Measurements from ENCODE around the gene SARNP.
"Not testable (repeated sequence)": the region's sequence is repeated elsewhere in the genome, so short reads cannot be mapped to it uniquely, and the experiment has no call there.

Gene SARNP

GRCh38 chr12:55817345-55818139 is at the start of gene SARNP, which contains the start of gene ORMDL2:
Gene SARNP (minus strand): TSS chr12:55817724. CDS start chr12:55817701, 23 bp downstream.
Gene ORMDL2 (plus strand): TSS chr12:55818041. CDS start chr12:55819000, 959 bp downstream.
- DNase-seq (ENCODE audit: low read depth), result peak; percentile 99

GRCh38 chr12:55866454-55867004 is 49.0 kb upstream of the SARNP start:
- DNase-seq (ENCODE audit: low read depth), result not testable (repeated sequence)

- DNase-seq (ENCODE audit: low read depth), result no peak
These were observed 47.8 kb upstream of the SARNP start for GRCh38 chr12:55865327-55865726.

- not testable (repeated sequence) for DNase-seq (ENCODE audit: low read depth)
These were observed 45.4 kb upstream of the SARNP start for GRCh38 chr12:55862931-55863330.

GRCh38 chr12:55862286-55862685 is 44.8 kb upstream of the SARNP start:
- DNase-seq (ENCODE audit: low read depth), result no peak

GRCh38 chr12:55861871-55862270 is 44.3 kb upstream of the SARNP start:
- DNase-seq (ENCODE audit: low read depth), result no peak

- no peak for DNase-seq (ENCODE audit: low read depth)
These were observed 43.9 kb upstream of the SARNP start for GRCh38 chr12:55861396-55861795.

GRCh38 chr12:55852740-55853139 is 35.2 kb upstream of the SARNP start:
- no peak for DNase-seq (ENCODE audit: low read depth)

- no peak for DNase-seq (ENCODE audit: low read depth)
These were observed 33.4 kb upstream of the SARNP start for GRCh38 chr12:55850893-55851292.

- DNase-seq (ENCODE audit: low read depth), result no peak
These were observed 32.9 kb upstream of the SARNP start for GRCh38 chr12:55850401-55850800.

- DNase-seq (ENCODE audit: low read depth), result no peak
These were observed 32.3 kb upstream of the SARNP start for GRCh38 chr12:55849616-55850343.

GRCh38 chr12:55847603-55848291 is 30.2 kb upstream of the SARNP start:
- DNase-seq (ENCODE audit: low read depth), result peak; percentile 74

- DNase-seq (ENCODE audit: low read depth), result no peak
These were observed 29.5 kb upstream of the SARNP start for GRCh38 chr12:55847033-55847432.

GRCh38 chr12:55845785-55846496 is 28.4 kb upstream of the SARNP start:
- no peak for DNase-seq (ENCODE audit: low read depth)

- no peak for DNase-seq (ENCODE audit: low read depth)
These were observed 27.8 kb upstream of the SARNP start for GRCh38 chr12:55845361-55845760.

GRCh38 chr12:55844961-55845360 is 27.4 kb upstream of the SARNP start:
- no peak for DNase-seq (ENCODE audit: low read depth)

- no peak for DNase-seq (ENCODE audit: low read depth)
These were observed 25.9 kb upstream of the SARNP start for GRCh38 chr12:55843431-55843830.

- no peak for DNase-seq (ENCODE audit: low read depth)
These were observed 25.3 kb upstream of the SARNP start, which contains the start of gene MMP19 for GRCh38 chr12:55842681-55843429. Gene MMP19 (minus strand): TSS chr12:55842936. CDS start chr12:55842830, 106 bp downstream.

GRCh38 chr12:55840581-55841351 is 23.2 kb upstream of the SARNP start:
- DNase-seq (ENCODE audit: low read depth), result no peak

All from HS-27A (cell line).